ENCODE measurements around the gene FAM81A. TPM values are rescaled to one million over a fixed set of nuclear protein-coding genes. Genes with fewer than 3 reads are reported as not detected.

Gene FAM81A
- total and polyA plus RNA-seq, 7 experiments from 2014 or later, result 0.27 to 1.1 (median 0.61) TPM; not detected in 4

Other genes starting within 250 kb of the FAM81A start
- not detected for gene LDHAL6B, start 231.3 kb upstream of the FAM81A start, total RNA-seq
- not detected for gene LDHAL6B, start 231.3 kb upstream of the FAM81A start, polyA plus RNA-seq
- 10 to 100 TPM in 2 of 5 experiments, 1 to 10 TPM in 3; 2.3 to 67.1 (median 3.7) TPM for gene MYO1E, start 65.3 kb upstream of the FAM81A start, total RNA-seq
- gene MYO1E, start 65.3 kb upstream of the FAM81A start, polyA plus RNA-seq, result not detected
- gene GCNT3, start 173.6 kb downstream of the FAM81A start, total RNA-seq, result not detected
- gene GCNT3, start 173.6 kb downstream of the FAM81A start, polyA plus RNA-seq, result not detected
- 100 to 1,000 TPM in 1 of 5 experiments, 10 to 100 TPM in 4; 46.6 to 124 (median 50.1) TPM for gene GTF2A2, start 219.3 kb downstream of the FAM81A start, total RNA-seq
- gene GTF2A2, start 219.3 kb downstream of the FAM81A start, polyA plus RNA-seq, result 100 to 1,000 TPM in 1 of 2 donors, 10 to 100 TPM in 1; 84.8 to 135 TPM